GM12878 (cell line): ENCODE measurements around the gene RARB. TPM values are rescaled to one million over a fixed set of nuclear protein-coding genes. Genes with fewer than 3 reads are reported as not detected.

ENCODE experiments used
- ATAC-seq: fragments of 200-7000 bp; cut with Tn5 transposase; 3 replicates; pipeline ENCODE4 v1.9.1; 2020; ENCODE audit warnings: mild to moderate bottlenecking, moderate library complexity
- BruUV-seq: library from RNA; stranded (reverse); fragments of 400-500 nt; replicated peaks from 2 replicates; lab custom pipeline; 2021; lab: Mats Ljungman, UMichigan
- CTCF ChIA-PET: fragments of 300-600 bp; sonication (Branson Sonifier 250); formaldehyde crosslinking; extraction: SDS; loops from one replicate; lab custom pipeline; 2021; ENCODE audit warnings: inconsistent platforms; lab: Yijun Ruan, JAX
- POLR2A ChIA-PET: fragments of 350-600 bp; formaldehyde crosslinking; extraction: SDS; loops from one replicate; lab custom pipeline; 2021; ENCODE audit warnings: inconsistent platforms; lab: Charles Lee
- RAD21 ChIA-PET: fragments of 300-600 bp; sonication (Branson Sonifier 250); formaldehyde crosslinking; loops from one replicate; lab custom pipeline; 2023; ENCODE audit warnings: antibody characterized with exemption; ENCODE audit not compliant: unreplicated experiment; lab: Charles Lee
- SMC1A ChIA-PET: fragments of 300-600 bp; sonication (Branson Sonifier 250); formaldehyde crosslinking; loops from one replicate; lab custom pipeline; 2023; ENCODE audit not compliant: unreplicated experiment, uncharacterized antibody; lab: Charles Lee
- DNase-seq: peaks from one replicate; pipeline ENCODE4 v3.0.0-alpha.2; 2011; ENCODE audit warnings: low read depth, low spot score
- FAIRE-seq: peaks from 3 replicates; lab custom pipeline; 2011; peaks lifted over from hg19 to GRCh38; lab: Jason Lieb, UNC
- H2AFZ ChIP-seq: 2 replicates; pipeline ENCODE4 v1.6.0; 2011; ENCODE audit warnings: low read depth, low read length, control low read depth; ENCODE audit not compliant: control insufficient read depth
- H3K27ac ChIP-seq: 2 replicates; pipeline ENCODE4 v1.5.1; 2011; ENCODE audit warnings: control low read depth; ENCODE audit not compliant: control insufficient read depth, insufficient read depth
- H3K27me3 ChIP-seq, 2 experiments: replicated peaks in 1 of 2; 2 replicates each; pipeline versions ENCODE4 v1.6.0 to v1.6.1; 2011; ENCODE audit warnings: low read length in 1 of 2; ENCODE audit not compliant: control insufficient read depth in 2 of 2, insufficient read depth in 2 of 2
- H3K36me3 ChIP-seq, 2 experiments: 2 replicates each; pipeline ENCODE4 v1.5.1; 2011; ENCODE audit warnings: low read length in 1 of 2; ENCODE audit not compliant: control insufficient read depth in 2 of 2, insufficient read depth in 2 of 2
- H3K4me1 ChIP-seq: 2 replicates; pipeline ENCODE4 v1.6.1; 2011; ENCODE audit warnings: mild to moderate bottlenecking, low read length, moderate library complexity, mixed read lengths; ENCODE audit not compliant: control insufficient read depth, insufficient read depth
- H3K4me2 ChIP-seq: 2 replicates; pipeline ENCODE4 v1.6.0; 2011; ENCODE audit warnings: control low read depth; ENCODE audit not compliant: control insufficient read depth, insufficient read depth
- H3K4me3 ChIP-seq: fragments of 200-600 bp; sonication (generic); 2 replicates; pipeline ENCODE4 v1.5.1; 2016
- H3K79me2 ChIP-seq: 2 replicates; pipeline ENCODE4 v1.6.0; 2011; ENCODE audit warnings: low read length; ENCODE audit not compliant: control insufficient read depth, insufficient read depth
- H3K9ac ChIP-seq: 2 replicates; pipeline ENCODE4 v1.8.0; 2011; ENCODE audit warnings: low read length, control low read depth, mixed read lengths; ENCODE audit not compliant: control insufficient read depth, insufficient read depth
- H3K9me3 ChIP-seq: replicated peaks from 3 replicates; pipeline ENCODE4 v1.5.1; 2011; ENCODE audit warnings: mild to moderate bottlenecking, low read length; ENCODE audit not compliant: control insufficient read depth, insufficient read depth
- H4K20me1 ChIP-seq: 2 replicates; pipeline ENCODE4 v1.6.0; 2011; ENCODE audit not compliant: control insufficient read depth, insufficient read depth
- ASH2L ChIP-seq: fragments of 300-600, 200-600 bp; sonication (generic); IDR thresholded peaks from 2 replicates; pipeline ENCODE4 v1.6.1; 2017; ENCODE audit warnings: low read depth, mild to moderate bottlenecking, borderline replicate concordance
- FOXM1 ChIP-seq: IDR thresholded peaks from 2 replicates; pipeline ENCODE4 v1.6.1; 2012; ENCODE audit warnings: low read depth, mild to moderate bottlenecking, inconsistent platforms, low read length, moderate library complexity
- HDGF ChIP-seq: fragments of 450-650 bp; IDR thresholded peaks from 2 replicates; pipeline ENCODE4 v1.6.1; 2016; ENCODE audit warnings: antibody characterized with exemption
- IRF5 ChIP-seq: fragments of 450-650 bp; IDR thresholded peaks from 2 replicates; pipeline ENCODE4 v1.6.1; 2017; ENCODE audit warnings: borderline replicate concordance
- JUND ChIP-seq: IDR thresholded peaks from 2 replicates; pipeline ENCODE4 v1.6.1; 2012; ENCODE audit warnings: low read depth, mild to moderate bottlenecking, low read length, improper control_type of control experiment, moderate library complexity
- KLF5 ChIP-seq: fragments of 450-650 bp; IDR thresholded peaks from 2 replicates; pipeline ENCODE4 v1.6.1; 2014; ENCODE audit warnings: mild to moderate bottlenecking; ENCODE audit not compliant: partially characterized antibody
- RAD51 ChIP-seq: fragments of 450-650 bp; IDR thresholded peaks from 2 replicates; pipeline ENCODE4 v1.6.1; 2016; ENCODE audit warnings: moderate library complexity, mild to moderate bottlenecking, inconsistent platforms
- RELB ChIP-seq: fragments of 450-650 bp; IDR thresholded peaks from 2 replicates; pipeline ENCODE4 v1.6.1; 2017; ENCODE audit warnings: low read depth, mild to moderate bottlenecking, moderate library complexity
- REST ChIP-seq: IDR thresholded peaks from 2 replicates; pipeline ENCODE4 v1.6.1; 2012; ENCODE audit warnings: mild to moderate bottlenecking, low read depth, low read length
- SIX5 ChIP-seq: IDR thresholded peaks from 2 replicates; pipeline ENCODE4 v1.6.1; 2011; ENCODE audit warnings: mild to moderate bottlenecking, low read depth, low read length, moderate library complexity; ENCODE audit not compliant: severe bottlenecking
- SP1 ChIP-seq: IDR thresholded peaks from one replicate; pipeline ENCODE4 v1.6.1; 2011; ENCODE audit warnings: low read depth, low read length
- STAT3 ChIP-seq: IDR thresholded peaks from 2 replicates; pipeline ENCODE4 v1.6.1; 2011; ENCODE audit warnings: low read depth, low read length, improper control_type of control experiment
- ZSCAN29 ChIP-seq: fragments of 450-650 bp; IDR thresholded peaks from 2 replicates; pipeline ENCODE4 v1.6.1; 2017; ENCODE audit warnings: mild to moderate bottlenecking, moderate library complexity
- WGBS: methylation state at CpG from one replicate; pipeline ENCODE4 v1.1.6; 2016; ENCODE audit warnings: low lambda C conversion rate; ENCODE audit not compliant: insufficient replicate concordance, insufficient coverage; ENCODE audit errors: missing lambda C conversion rate; 5-methylcytosine and 5-hydroxymethylcytosine counted together
- in situ Hi-C: fragments of 300-500 bp; cut with MboI; formaldehyde crosslinking; loops from 9 replicates; pipeline ENCODE4 v1.14.3; 2018; ENCODE audit warnings: mixed read lengths
- intact Hi-C: fragments of 100-400 bp; cut with micrococcal nuclease; formaldehyde crosslinking; loops from one replicate; pipeline ENCODE4 v1.14.2; 2022; ENCODE audit not compliant: unreplicated experiment
- polyA plus RNA-seq, 11 experiments: library from polyadenylated mRNA; depleted of rRNA in 4 of 11; unstranded in 6 of 11; stranded (reverse) in 5 of 11; fragments of >200 nt; fragmentation: Nextera tagmentation in 4 of 11; fragmentation: Illumina TruSeq in 1 of 11; extraction: Ambion mirVana in 4 of 11; extraction: Trizol in 1 of 11; gene quantifications; 1 replicate in 1 of 11; 2 replicates in 10 of 11; pipeline versions ENCODE4 v1.2.1 to v1.2.3, GENCODE V29; 2011 to 2016; ENCODE audit warnings: inconsistent platforms in 2 of 11, missing spikeins in 2 of 11, low read depth in 1 of 11
- total RNA-seq, 4 experiments: library from RNA; depleted of rRNA in 3 of 4; stranded (reverse); fragments of >200 nt in 3 of 4; fragmentation: Illumina TruSeq in 1 of 4; extraction: Trizol in 1 of 4; gene quantifications; 2 replicates each; pipeline versions ENCODE4 v1.2.1 to v1.2.3, GENCODE V29; 2013 to 2021

RARB gene
- total and polyA plus RNA-seq, 10 of the 15 experiments (the other 5 are each of a cell fraction or from before 2014, with no cell fraction given): 0.05 to 0.06 TPM; not detected in 8

- TF ChIP-seq FOXM1 (no peak), HDGF (no peak), RELB (no peak), SIX5 (no peak), RAD51 (no peak), IRF5 (no peak), SP1 (no peak)
Observed at GRCh38 chr3:25564075-25564474, 136.0 kb downstream of the RARB start (continued).

- in situ Hi-C loops (no loop called here), intact Hi-C loops (no loop called here)
- no peak overlapping the region for H3K27ac ChIP-seq
- no peaks in the 10 kb centered on the region for H3K36me3 ChIP-seq
- H3K9me3 ChIP-seq: no peaks in the 10 kb centered on the region
- RAD21 ChIA-PET: no interaction called here
- CTCF ChIA-PET: no interaction called here
- POLR2A ChIA-PET: no interaction called here
- BruUV-seq: no TSS peak
- no peak overlapping the region for H3K4me3 ChIP-seq
- no peaks in the 10 kb centered on the region; the same call in 1 of the 2 replicates for H4K20me1 ChIP-seq
- H3K79me2 ChIP-seq: no peaks in the 10 kb centered on the region
- ATAC-seq (no peak), FAIRE-seq (no peak), DNase-seq (no peak)
- no peak overlapping the region for H2AFZ ChIP-seq
- no peak overlapping the region for H3K4me2 ChIP-seq
- no peak for TF ChIP-seq STAT3
- no peak for TF ChIP-seq REST
- no peak for TF ChIP-seq ASH2L
- no peak for TF ChIP-seq KLF5
- TF ChIP-seq JUND: no peak
- no peak for TF ChIP-seq ZSCAN29
- H3K4me1 ChIP-seq: no peaks in the 10 kb centered on the region
- no peaks in the 10 kb centered on the region; a peak in 1 of 4 replicates for H3K27me3 ChIP-seq
- WGBS: 27% methylated on average over 7 of the region's 7 CpGs
- SMC1A ChIA-PET: no interaction called here
- no peak overlapping the region for H3K9ac ChIP-seq
Observed at GRCh38 chr3:25565807-25566206, 137.7 kb downstream of the RARB start.
